ENCODE data around the gene PPP1R1A. TPM values are rescaled to one million over a fixed set of nuclear protein-coding genes. Genes with fewer than 3 reads are reported as not detected.

Gene PPP1R1A
- total and polyA plus RNA-seq, 12 donors: 0.14 to 32.5 (median 1.4) TPM; not detected in 1

GRCh38 chr12:54612225-54612750, 23.8 kb upstream of the PPP1R1A start:
- Histone ChIP-seq H3K4me1 (replicated peaks in 1 of 2) (no peaks in the 10 kb centered on the region), H3K36me3 (replicated peaks in 1 of 2) (no peaks in the 10 kb centered on the region), H3K4me3 (no peak overlapping the region), H3K9me3 (replicated peaks in 1 of 3) (no peaks in the 10 kb centered on the region), H3K27ac (no peak overlapping the region), H3K27me3 (peaks cover 14% of the 10 kb centered on the region)
- 67 to 86% (median 71%) methylated on average over 1 of the region's 1 CpG for WGBS, 4 donors
- intact Hi-C loops (cut with DNase I): no loop called here
- DNase-seq: no peak
- TF ChIP-seq POLR2A (IDR thresholded peaks at IDR 0.05) (no peak), CTCF (IDR thresholded peaks at IDR 0.05) (no peak)

- Histone ChIP-seq H3K27me3 (peaks cover 14% of the 10 kb centered on the region), H3K27ac (no peak overlapping the region), H3K4me3 (no peak overlapping the region), H3K4me1 (replicated peaks in 1 of 2) (no peaks in the 10 kb centered on the region), H3K9me3 (replicated peaks in 1 of 3) (no peaks in the 10 kb centered on the region), H3K36me3 (replicated peaks in 1 of 2) (no peaks in the 10 kb centered on the region)
- WGBS, 4 donors: 75 to 87% (median 80%) methylated on average over 3 of the region's 3 CpGs
- intact Hi-C loops (cut with DNase I): no loop called here
- DNase-seq: no peak
- TF ChIP-seq POLR2A (IDR thresholded peaks at IDR 0.05) (no peak), CTCF (IDR thresholded peaks at IDR 0.05) (no peak)
Measured at GRCh38 chr12:54611715-54612149, 23.3 kb upstream of the PPP1R1A start.

GRCh38 chr12:54608769-54609168, 20.3 kb upstream of the PPP1R1A start:
- Histone ChIP-seq H3K4me1 (replicated peaks in 1 of 2) (no peaks in the 10 kb centered on the region), H3K27ac (no peak overlapping the region), H3K27me3 (peaks cover 14% of the 10 kb centered on the region), H3K4me3 (no peak overlapping the region), H3K36me3 (replicated peaks in 1 of 2) (no peaks in the 10 kb centered on the region), H3K9me3 (replicated peaks in 1 of 3) (no peaks in the 10 kb centered on the region)
- no peak for DNase-seq
- intact Hi-C loops (cut with DNase I): no loop called here
- WGBS, 4 donors: 70 to 92% (median 88%) methylated on average over 2 of the region's 2 CpGs
- TF ChIP-seq CTCF (IDR thresholded peaks at IDR 0.05): no peak
- no peak for TF ChIP-seq POLR2A (IDR thresholded peaks at IDR 0.05)

GRCh38 chr12:54608156-54608555, 19.7 kb upstream of the PPP1R1A start:
- whole genome bisulfite sequencing, 4 donors: 62 to 66% (median 65%) methylated on average over 6 of the region's 6 CpGs
- Histone ChIP-seq H3K27me3 (peaks cover 8% of the 10 kb centered on the region), H3K9me3 (replicated peaks in 1 of 3) (no peaks in the 10 kb centered on the region), H3K36me3 (replicated peaks in 1 of 2) (no peaks in the 10 kb centered on the region), H3K4me1 (replicated peaks in 1 of 2) (no peaks in the 10 kb centered on the region), H3K27ac (no peak overlapping the region), H3K4me3 (no peak overlapping the region)
- TF ChIP-seq CTCF (IDR thresholded peaks at IDR 0.05): no peak
- no peak for TF ChIP-seq POLR2A (IDR thresholded peaks at IDR 0.05)
- no peak for DNase-seq
- intact Hi-C loops (cut with DNase I): no loop called here
